K562 (cell line): Measurements from ENCODE around the gene ZNF775.

Experiments used
- CEBPG ChIP-seq, 3 experiments: fragments of 200-800 bp in 1 of 3; sonication (Bioruptor generic) in 1 of 3; sonication (generic) in 1 of 3; formaldehyde crosslinking in 1 of 3; IDR thresholded peaks in 2 of 3; conservative IDR thresholded peaks in 1 of 3; 2 replicates each; pipeline versions ENCODE4 v1.6.1 to v1.8.0; 2016 to 2022; ENCODE audit warnings: missing compliant biosample characterization in 2 of 3, missing genetic modification characterization in 2 of 3, mild to moderate bottlenecking in 1 of 3, missing genetic modification reagents in 1 of 3
- CTCF ChIP-seq, 3 experiments: IDR thresholded peaks in 2 of 3; conservative IDR thresholded peaks in 1 of 3; 2 replicates each; pipeline ENCODE4 v1.5.1; 2011 to 2012; ENCODE audit warnings: low read length in 3 of 3, mild to moderate bottlenecking in 3 of 3, control low read depth in 2 of 3, improper control_type of control experiment in 1 of 3, inconsistent platforms in 1 of 3, low read depth in 1 of 3, mixed read lengths in 1 of 3, moderate library complexity in 1 of 3; ENCODE audit not compliant: insufficient read depth in 2 of 3
- HDAC6 ChIP-seq: IDR thresholded peaks from 2 replicates; pipeline ENCODE4 v1.6.1; 2012; ENCODE audit warnings: low read depth, mild to moderate bottlenecking, control low read depth, inconsistent platforms, low read length, moderate library complexity
- HMGXB4 ChIP-seq: sonication (generic); formaldehyde crosslinking; IDR thresholded peaks from 2 replicates; pipeline ENCODE4 v1.8.1; 2023; ENCODE audit warnings: mild to moderate bottlenecking, missing genetic modification reagents
- POLR2A ChIP-seq: fragments of 450-650 bp; conservative IDR thresholded peaks from 2 replicates; pipeline ENCODE4 v1.6.1; 2016
- ZBTB26 ChIP-seq: fragments of 450-650 bp; formaldehyde crosslinking; IDR thresholded peaks from 2 replicates; pipeline ENCODE4 v1.4.0; 2022; ENCODE audit warnings: missing genetic modification characterization
- ZEB2 ChIP-seq: fragments of 450-650 bp; IDR thresholded peaks from 2 replicates; pipeline ENCODE4 v1.6.1; 2016
- ZNF140 ChIP-seq: fragments of 250-450 bp; sonication (Bioruptor Pico); IDR thresholded peaks from 2 replicates; pipeline ENCODE4 v1.8.0; 2021; ENCODE audit warnings: moderate library complexity, mild to moderate bottlenecking, inconsistent platforms
- ZNF785 ChIP-seq: fragments of 250-450 bp; sonication (Bioruptor Pico); IDR thresholded peaks from 2 replicates; pipeline ENCODE4 v1.4.0; 2020; ENCODE audit warnings: mild to moderate bottlenecking

GRCh38 chr7:150382844-150383225, 3.7 kb downstream of the ZNF775 start:
- no peak for TF ChIP-seq POLR2A
- no peak for TF ChIP-seq CEBPG (CRISPR knock-in tag; IDR thresholded peaks at IDR 0.05)
- TF ChIP-seq CEBPG (tag; conservative IDR thresholded peaks at IDR 0.05 in 1 of 2, IDR thresholded peaks at IDR 0.05 in 1 of 2): no peak
- TF ChIP-seq CTCF (IDR thresholded peaks at IDR 0.05 in 2 of 3, conservative IDR thresholded peaks at IDR 0.05 in 1 of 3; ENCODE audit: insufficient read depth in 2 of 3, low read depth in 1 of 3, low read length in 3 of 3): no peak
- no peak for TF ChIP-seq HMGXB4
- no peak for TF ChIP-seq HDAC6
- no peak for TF ChIP-seq ZBTB26 (CRISPR knock-in tag)
- TF ChIP-seq ZNF785 (CRISPR knock-in tag): no peak
- no peak for TF ChIP-seq ZEB2
- TF ChIP-seq ZNF140 (CRISPR knock-in tag): no peak
